Measurements from ENCODE around the gene ARHGEF19.

The ARHGEF19 gene

DNA sequence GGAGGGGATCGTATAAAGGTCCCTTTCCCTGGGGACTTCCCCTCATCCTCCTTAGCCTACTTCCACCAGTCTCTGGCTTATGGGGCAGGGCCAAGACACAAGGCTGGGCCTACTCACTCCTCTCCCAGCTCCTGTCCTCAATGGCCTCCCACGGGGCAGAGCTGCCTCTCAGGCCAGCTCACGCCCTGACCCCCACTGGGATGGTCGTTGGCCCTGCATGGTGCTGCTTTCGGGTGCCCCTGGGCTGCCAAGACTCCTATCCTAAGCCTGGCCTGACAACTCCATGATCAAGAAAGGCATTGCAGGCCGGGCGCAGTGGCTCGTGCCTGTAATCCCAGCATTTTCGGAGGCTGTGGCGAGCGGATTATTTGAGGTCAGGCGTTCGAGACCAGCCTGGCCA lies 18.3 kb upstream of the ARHGEF19 start:
- H2BK120ac ChIP-seq (ENCODE audit: low read depth, low read length) = no peak overlapping the region
- peaks cover 5 to 6% of the 10 kb centered on the region in 2 donors for H3K4me1 ChIP-seq (ENCODE audit: control insufficient read depth in 2 of 2, insufficient read depth in 1 of 2, low read depth in 1 of 2, low read length in 2 of 2)
- peaks cover 27 to 39% (median 36%) of the 10 kb centered on the region in 3 experiments for H3K27me3 ChIP-seq (ENCODE audit: control insufficient read depth in 3 of 3, insufficient read depth in 3 of 3, low read depth in 1 of 3, low read length in 3 of 3)
- H3K27ac ChIP-seq (replicated peaks; ENCODE audit: low read length) = no peak overlapping the region
- no peak overlapping the region for H3K9ac ChIP-seq (ENCODE audit: low read depth, low read length, poor library complexity)
- peak overlapping the region; percentile 34 for H2AK5ac ChIP-seq (ENCODE audit: low read depth, low read length)
- peaks cover 0 to 2% of the 10 kb centered on the region in 2 donors for H3K36me3 ChIP-seq (replicated peaks in 1 of 2; ENCODE audit: control insufficient read depth in 2 of 2, insufficient read depth in 2 of 2, low read length in 2 of 2)
- H3K23ac ChIP-seq (ENCODE audit: low read depth, low read length, poor library complexity) = no peak overlapping the region
- no peak overlapping the region for H3K18ac ChIP-seq (ENCODE audit: low read length)
- H3K79me1 ChIP-seq (ENCODE audit: low read depth, low read length) = peaks cover 2% of the 10 kb centered on the region
- H4K8ac ChIP-seq (ENCODE audit: low read depth, low read length) = no peak overlapping the region
- no peak overlapping the region for H3K4me2 ChIP-seq (ENCODE audit: insufficient read depth, low read length, poor library complexity, severe bottlenecking)
- no peak overlapping the region for H2BK12ac ChIP-seq (ENCODE audit: low read length)
- H2BK15ac ChIP-seq (ENCODE audit: low read length) = no peak overlapping the region
- peaks cover 13% of the 10 kb centered on the region in 2 donors for H3K9me3 ChIP-seq (replicated peaks in 1 of 2; ENCODE audit: control insufficient read depth in 2 of 2, insufficient read depth in 1 of 2, low read depth in 1 of 2, low read length in 2 of 2)
- no CpG with 5 or more reads among the region's 13 CpGs for WGBS, 2 donors (ENCODE audit: extremely low coverage in 2 of 2, insufficient read length in 2 of 2, insufficient replicate concordance in 1 of 2)
- peak overlapping the region; percentile 46 for H2BK5ac ChIP-seq (ENCODE audit: low read length)
- no peak overlapping the region for H3K4ac ChIP-seq (ENCODE audit: low read length)
- H3K14ac ChIP-seq (ENCODE audit: low read length) = peak overlapping the region; percentile 6
- no peak overlapping the region for H4K91ac ChIP-seq (ENCODE audit: low read depth, low read length, poor library complexity)
- DNase-seq (ENCODE audit: low spot score) = no peak
- no peak overlapping the region for H2AFZ ChIP-seq (ENCODE audit: low read length)
- H3K4me3 ChIP-seq (ENCODE audit: low read length in 2 of 2) = no peak overlapping the region

DNA sequence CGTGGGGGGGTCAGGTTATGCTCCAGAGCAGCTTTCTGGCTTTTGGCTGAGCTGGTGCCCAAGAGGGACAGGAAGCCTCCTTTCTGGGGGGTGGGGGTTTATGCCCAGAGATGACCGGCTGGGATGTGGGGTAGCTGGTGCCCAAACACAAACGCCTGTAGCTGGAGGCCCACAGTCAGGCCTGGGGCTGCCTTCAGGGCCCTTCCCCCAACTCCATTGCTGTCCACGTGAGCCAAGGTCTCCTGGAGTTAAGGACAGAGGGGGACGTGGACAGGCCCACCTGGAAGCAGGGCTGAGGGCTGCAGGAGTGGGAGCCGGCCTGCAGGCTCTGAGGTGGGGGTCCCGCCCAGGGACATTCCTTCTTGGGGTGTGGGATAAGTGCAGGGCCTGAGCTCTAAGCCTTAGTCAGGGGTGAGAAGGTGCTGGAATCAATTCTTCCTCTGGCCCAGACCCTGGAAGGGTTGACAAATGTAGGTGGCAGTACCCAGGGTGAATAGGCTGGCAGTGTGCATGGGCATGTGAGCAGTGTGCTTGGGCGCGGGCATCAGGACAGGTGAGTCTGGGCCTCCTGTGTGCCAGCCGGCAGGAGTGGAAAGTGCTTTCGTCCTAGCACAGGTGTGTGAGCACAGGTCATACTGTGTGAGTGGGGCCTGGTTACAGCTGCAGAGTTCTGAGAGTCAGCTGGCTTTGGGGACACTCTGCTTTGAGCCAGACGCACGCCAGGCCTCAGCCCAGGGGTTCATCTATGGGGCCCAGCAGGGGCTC lies 17.7 kb upstream of the ARHGEF19 start:
- Histone ChIP-seq H4K8ac (ENCODE audit: low read depth, low read length) (no peak overlapping the region), H3K27ac (replicated peaks; ENCODE audit: low read length) (no peak overlapping the region), H3K23ac (ENCODE audit: low read depth, low read length, poor library complexity) (no peak overlapping the region), H2BK12ac (ENCODE audit: low read length) (no peak overlapping the region), H3K18ac (ENCODE audit: low read length) (peak overlapping the region; percentile 48), H3K79me1 (ENCODE audit: low read depth, low read length) (peaks cover 2% of the 10 kb centered on the region), H3K27me3 (ENCODE audit: control insufficient read depth in 3 of 3, insufficient read depth in 3 of 3, low read depth in 1 of 3, low read length in 3 of 3) (peaks cover 27 to 45% (median 42%) of the 10 kb centered on the region in 3 experiments), H3K4ac (ENCODE audit: low read length) (no peak overlapping the region), H3K36me3 (replicated peaks in 1 of 2; ENCODE audit: control insufficient read depth in 2 of 2, insufficient read depth in 2 of 2, low read length in 2 of 2) (peaks cover 0 to 2% of the 10 kb centered on the region in 2 donors), H3K4me1 (ENCODE audit: control insufficient read depth in 2 of 2, insufficient read depth in 1 of 2, low read depth in 1 of 2, low read length in 2 of 2) (peaks cover 5 to 6% of the 10 kb centered on the region in 2 donors), H3K9me3 (replicated peaks in 1 of 2; ENCODE audit: control insufficient read depth in 2 of 2, insufficient read depth in 1 of 2, low read depth in 1 of 2, low read length in 2 of 2) (peaks cover 13% of the 10 kb centered on the region in 2 donors), H2BK120ac (ENCODE audit: low read depth, low read length) (no peak overlapping the region), H3K4me3 (ENCODE audit: low read length in 2 of 2) (no peak overlapping the region), H3K14ac (ENCODE audit: low read length) (peak overlapping the region; percentile 32), H3K4me2 (ENCODE audit: insufficient read depth, low read length, poor library complexity, severe bottlenecking) (no peak overlapping the region), H2BK5ac (ENCODE audit: low read length) (peak overlapping the region; percentile 46), H4K91ac (ENCODE audit: low read depth, low read length, poor library complexity) (no peak overlapping the region), H2AFZ (ENCODE audit: low read length) (no peak overlapping the region), H2BK15ac (ENCODE audit: low read length) (no peak overlapping the region), H2AK5ac (ENCODE audit: low read depth, low read length) (peak overlapping the region; percentile 34), H3K9ac (ENCODE audit: low read depth, low read length, poor library complexity) (peak overlapping the region; percentile 12)
- no peak for DNase-seq (ENCODE audit: low spot score)
- no CpG with 5 or more reads among the region's 13 CpGs for WGBS, 2 donors (ENCODE audit: extremely low coverage in 2 of 2, insufficient read length in 2 of 2, insufficient replicate concordance in 1 of 2)

GRCh38 chr1:16226490-16227179 lies 14.2 kb upstream of the ARHGEF19 start:
- H3K9ac ChIP-seq (ENCODE audit: low read depth, low read length, poor library complexity) = peak overlapping the region; percentile 2
- no peak overlapping the region for H2BK120ac ChIP-seq (ENCODE audit: low read depth, low read length)
- H3K27ac ChIP-seq (replicated peaks; ENCODE audit: low read length) = no peak overlapping the region
- H3K9me3 ChIP-seq (replicated peaks in 1 of 2; ENCODE audit: control insufficient read depth in 2 of 2, insufficient read depth in 1 of 2, low read depth in 1 of 2, low read length in 2 of 2) = peaks cover 11 to 13% of the 10 kb centered on the region in 2 donors
- H3K79me1 ChIP-seq (ENCODE audit: low read depth, low read length) = peaks cover 2% of the 10 kb centered on the region
- no peak overlapping the region for H2BK5ac ChIP-seq (ENCODE audit: low read length)
- peak overlapping the region; percentile 60 for H3K4me2 ChIP-seq (ENCODE audit: insufficient read depth, low read length, poor library complexity, severe bottlenecking)
- peak overlapping the region; percentile 83 for H2AFZ ChIP-seq (ENCODE audit: low read length)
- H3K4me1 ChIP-seq (ENCODE audit: control insufficient read depth in 2 of 2, insufficient read depth in 1 of 2, low read depth in 1 of 2, low read length in 2 of 2) = peaks cover 5 to 6% of the 10 kb centered on the region in 2 donors
- H3K18ac ChIP-seq (ENCODE audit: low read length) = peak overlapping the region; percentile 59
- no peak overlapping the region for H2AK5ac ChIP-seq (ENCODE audit: low read depth, low read length)
- H3K36me3 ChIP-seq (replicated peaks in 1 of 2; ENCODE audit: control insufficient read depth in 2 of 2, insufficient read depth in 2 of 2, low read length in 2 of 2) = peaks cover 0 to 2% of the 10 kb centered on the region in 2 donors
- no peak overlapping the region for H2BK15ac ChIP-seq (ENCODE audit: low read length)
- H3K27me3 ChIP-seq (ENCODE audit: control insufficient read depth in 3 of 3, insufficient read depth in 3 of 3, low read depth in 1 of 3, low read length in 3 of 3) = peaks cover 27 to 60% (median 49%) of the 10 kb centered on the region in 3 experiments
- peak overlapping the region; percentile 8 for H3K23ac ChIP-seq (ENCODE audit: low read depth, low read length, poor library complexity)
- H2BK12ac ChIP-seq (ENCODE audit: low read length) = no peak overlapping the region
- no peak for DNase-seq (ENCODE audit: low spot score)
- peak overlapping the region; percentile 31 to 36 for H3K4me3 ChIP-seq (ENCODE audit: low read length in 2 of 2)
- H4K8ac ChIP-seq (ENCODE audit: low read depth, low read length) = no peak overlapping the region
- no peak overlapping the region for H4K91ac ChIP-seq (ENCODE audit: low read depth, low read length, poor library complexity)
- H3K4ac ChIP-seq (ENCODE audit: low read length) = no peak overlapping the region
- peak overlapping the region; percentile 31 for H3K14ac ChIP-seq (ENCODE audit: low read length)
- WGBS, 2 donors (ENCODE audit: extremely low coverage in 2 of 2, insufficient read length in 2 of 2, insufficient replicate concordance in 1 of 2) = no CpG with 5 or more reads among the region's 46 CpGs

GRCh38 chr1:16226129-16226489 lies 13.7 kb upstream of the ARHGEF19 start:
- H3K9me3 ChIP-seq (replicated peaks in 1 of 2; ENCODE audit: control insufficient read depth in 2 of 2, insufficient read depth in 1 of 2, low read depth in 1 of 2, low read length in 2 of 2) = peaks cover 11 to 13% of the 10 kb centered on the region in 2 donors
- H3K18ac ChIP-seq (ENCODE audit: low read length) = no peak overlapping the region
- H3K23ac ChIP-seq (ENCODE audit: low read depth, low read length, poor library complexity) = peak overlapping the region; percentile 26
- H4K91ac ChIP-seq (ENCODE audit: low read depth, low read length, poor library complexity) = peak overlapping the region; percentile 40
- H3K36me3 ChIP-seq (replicated peaks in 1 of 2; ENCODE audit: control insufficient read depth in 2 of 2, insufficient read depth in 2 of 2, low read length in 2 of 2) = no peaks in the 10 kb centered on the region
- H3K4me3 ChIP-seq (ENCODE audit: low read length in 2 of 2) = no peak overlapping the region
- no peak overlapping the region for H3K9ac ChIP-seq (ENCODE audit: low read depth, low read length, poor library complexity)
- H2BK15ac ChIP-seq (ENCODE audit: low read length) = no peak overlapping the region
- H3K79me1 ChIP-seq (ENCODE audit: low read depth, low read length) = peaks cover 2% of the 10 kb centered on the region
- no peak overlapping the region for H3K14ac ChIP-seq (ENCODE audit: low read length)
- H3K27ac ChIP-seq (replicated peaks; ENCODE audit: low read length) = no peak overlapping the region
- peaks cover 5 to 6% of the 10 kb centered on the region in 2 donors for H3K4me1 ChIP-seq (ENCODE audit: control insufficient read depth in 2 of 2, insufficient read depth in 1 of 2, low read depth in 1 of 2, low read length in 2 of 2)
- DNase-seq (ENCODE audit: low spot score) = no peak
- no peak overlapping the region for H3K4ac ChIP-seq (ENCODE audit: low read length)
- no peak overlapping the region for H2BK5ac ChIP-seq (ENCODE audit: low read length)
- WGBS, 2 donors (ENCODE audit: extremely low coverage in 2 of 2, insufficient read length in 2 of 2, insufficient replicate concordance in 1 of 2) = no CpG with 5 or more reads among the region's 7 CpGs
- no peak overlapping the region for H4K8ac ChIP-seq (ENCODE audit: low read depth, low read length)
- H3K27me3 ChIP-seq (ENCODE audit: control insufficient read depth in 3 of 3, insufficient read depth in 3 of 3, low read depth in 1 of 3, low read length in 3 of 3) = peaks cover 27 to 66% (median 50%) of the 10 kb centered on the region in 3 experiments
- H3K4me2 ChIP-seq (ENCODE audit: insufficient read depth, low read length, poor library complexity, severe bottlenecking) = no peak overlapping the region
- H2AFZ ChIP-seq (ENCODE audit: low read length) = peak overlapping the region; percentile 83
- no peak overlapping the region for H2BK120ac ChIP-seq (ENCODE audit: low read depth, low read length)
- no peak overlapping the region for H2BK12ac ChIP-seq (ENCODE audit: low read length)
- H2AK5ac ChIP-seq (ENCODE audit: low read depth, low read length) = no peak overlapping the region

All from neuronal stem cell (in vitro differentiated cells).